ENCODE measurements around the gene ECHS1. TPM values are rescaled to one million over a fixed set of nuclear protein-coding genes. Genes with fewer than 3 reads are reported as not detected.

Gene ECHS1
- total RNA-seq, 2 experiments from 2014 or later = 46.2 to 48.3 TPM

DNA sequence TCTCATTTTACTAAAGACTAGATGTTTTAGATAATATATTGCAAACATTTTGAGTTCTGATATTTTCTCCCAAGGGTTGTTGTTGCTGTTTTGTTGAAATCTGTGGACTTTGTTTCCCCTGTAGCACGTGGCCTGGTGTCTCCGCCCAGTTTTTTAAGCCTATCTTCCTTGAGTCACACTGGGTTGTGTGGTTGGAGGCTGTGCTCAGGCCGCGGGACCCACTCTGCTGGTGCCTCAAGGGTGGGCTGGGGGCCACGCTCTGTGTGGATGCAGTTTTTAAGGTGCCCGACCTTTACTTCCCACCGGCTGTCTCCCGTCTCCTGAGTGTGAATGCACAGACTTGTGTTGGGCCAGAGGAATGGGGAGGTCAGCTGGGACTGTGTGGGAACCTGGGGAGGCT lies 30.2 kb downstream of the ECHS1 start:
- H3K27ac ChIP-seq (ENCODE audit: low read depth, low read length, poor library complexity, severe bottlenecking) = no peak overlapping the region
- no peaks in the 10 kb centered on the region for H3K36me3 ChIP-seq (ENCODE audit: insufficient read depth, low read length)
- no peaks in the 10 kb centered on the region; the same call in 1 of the 2 replicates for H3K9me3 ChIP-seq (ENCODE audit: low read length)
- H3K4me1 ChIP-seq (ENCODE audit: insufficient read depth, low read length, poor library complexity, severe bottlenecking) = no peaks in the 10 kb centered on the region
- no peaks in the 10 kb centered on the region for H4K20me1 ChIP-seq (ENCODE audit: insufficient read depth, low read length)
- H3K4me2 ChIP-seq (ENCODE audit: low read length) = no peak overlapping the region
- intact Hi-C loops (cut with micrococcal nuclease; ENCODE audit: unreplicated experiment) = no loop called here
- BruUV-seq (replicated peaks) = no TSS peak
- no peak overlapping the region for H2AFZ ChIP-seq (ENCODE audit: low read length)
- H3K79me2 ChIP-seq (ENCODE audit: insufficient read depth, low read depth, low read length) = no peaks in the 10 kb centered on the region
- DNase-seq (ENCODE audit: low spot score) = no peak
- TF ChIP-seq EZH2phosphoT487 (IDR thresholded peaks at IDR 0.05; ENCODE audit: borderline replicate concordance, low read depth, low read length) = no peak
- TF ChIP-seq, protein P1, sequence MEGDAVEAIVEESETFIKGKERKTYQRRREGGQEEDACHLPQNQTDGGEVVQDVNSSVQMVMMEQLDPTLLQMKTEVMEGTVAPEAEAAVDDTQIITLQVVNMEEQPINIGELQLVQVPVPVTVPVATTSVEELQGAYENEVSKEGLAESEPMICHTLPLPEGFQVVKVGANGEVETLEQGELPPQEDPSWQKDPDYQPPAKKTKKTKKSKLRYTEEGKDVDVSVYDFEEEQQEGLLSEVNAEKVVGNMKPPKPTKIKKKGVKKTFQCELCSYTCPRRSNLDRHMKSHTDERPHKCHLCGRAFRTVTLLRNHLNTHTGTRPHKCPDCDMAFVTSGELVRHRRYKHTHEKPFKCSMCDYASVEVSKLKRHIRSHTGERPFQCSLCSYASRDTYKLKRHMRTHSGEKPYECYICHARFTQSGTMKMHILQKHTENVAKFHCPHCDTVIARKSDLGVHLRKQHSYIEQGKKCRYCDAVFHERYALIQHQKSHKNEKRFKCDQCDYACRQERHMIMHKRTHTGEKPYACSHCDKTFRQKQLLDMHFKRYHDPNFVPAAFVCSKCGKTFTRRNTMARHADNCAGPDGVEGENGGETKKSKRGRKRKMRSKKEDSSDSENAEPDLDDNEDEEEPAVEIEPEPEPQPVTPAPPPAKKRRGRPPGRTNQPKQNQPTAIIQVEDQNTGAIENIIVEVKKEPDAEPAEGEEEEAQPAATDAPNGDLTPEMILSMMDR (conservative IDR thresholded peaks at IDR 0.05; ENCODE audit: low read length) = no peak
- POLR2A ChIA-PET = interaction anchor here (0.6 kb wide), 1 partner anchor 43 kb away, joined by 3 read pairs; no protein-coding TSS in a partner anchor
- CTCF ChIA-PET (ENCODE audit: unreplicated experiment) = no interaction called here
- H3K9me2 ChIP-seq (ENCODE audit: insufficient read depth, low read length) = no peaks in the 10 kb centered on the region
- no peak overlapping the region for H3K4me3 ChIP-seq (ENCODE audit: low read depth, low read length, poor library complexity, severe bottlenecking)

DNA sequence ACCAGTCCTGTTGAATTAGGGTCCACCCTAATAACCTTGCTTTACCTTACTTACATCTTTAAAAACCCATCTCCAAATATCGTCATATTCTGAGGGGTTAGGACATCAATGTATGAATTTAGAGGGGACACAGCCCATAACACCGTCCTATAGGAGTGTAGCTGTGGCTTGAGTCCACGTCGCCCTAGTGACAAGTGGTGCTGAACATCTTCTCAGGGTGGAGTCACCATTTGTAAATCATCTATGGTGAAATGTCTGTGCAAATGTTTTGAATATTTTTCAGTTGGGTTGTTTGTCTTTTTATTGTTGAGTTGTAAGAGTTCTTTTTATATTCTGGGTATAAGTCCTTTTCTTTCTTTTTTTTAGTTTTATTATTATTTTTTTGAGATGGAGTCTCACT lies 31.2 kb downstream of the ECHS1 start:
- Histone ChIP-seq H3K4me1 (ENCODE audit: insufficient read depth, low read length, poor library complexity, severe bottlenecking) (no peaks in the 10 kb centered on the region), H4K20me1 (ENCODE audit: insufficient read depth, low read length) (no peaks in the 10 kb centered on the region), H3K27ac (ENCODE audit: low read depth, low read length, poor library complexity, severe bottlenecking) (no peak overlapping the region), H3K4me2 (ENCODE audit: low read length) (no peak overlapping the region), H3K36me3 (ENCODE audit: insufficient read depth, low read length) (no peaks in the 10 kb centered on the region), H2AFZ (ENCODE audit: low read length) (no peak overlapping the region), H3K9me3 (ENCODE audit: low read length) (no peaks in the 10 kb centered on the region; the same call in 1 of the 2 replicates), H3K9me2 (ENCODE audit: insufficient read depth, low read length) (no peaks in the 10 kb centered on the region), H3K79me2 (ENCODE audit: insufficient read depth, low read depth, low read length) (no peaks in the 10 kb centered on the region), H3K4me3 (ENCODE audit: low read depth, low read length, poor library complexity, severe bottlenecking) (no peak overlapping the region)
- intact Hi-C loops (cut with micrococcal nuclease; ENCODE audit: unreplicated experiment) = no loop called here
- ChIA-PET POLR2A (no interaction called here), CTCF (ENCODE audit: unreplicated experiment) (no interaction called here)
- BruUV-seq (replicated peaks) = no TSS peak
- TF ChIP-seq, protein P1 (conservative IDR thresholded peaks at IDR 0.05; ENCODE audit: low read length) = no peak
- TF ChIP-seq EZH2phosphoT487 (IDR thresholded peaks at IDR 0.05; ENCODE audit: borderline replicate concordance, low read depth, low read length) = no peak
- no peak for DNase-seq (ENCODE audit: low spot score)

- Histone ChIP-seq H3K9me2 (ENCODE audit: insufficient read depth, low read length) (no peaks in the 10 kb centered on the region), H3K36me3 (ENCODE audit: insufficient read depth, low read length) (no peaks in the 10 kb centered on the region), H3K79me2 (ENCODE audit: insufficient read depth, low read depth, low read length) (no peaks in the 10 kb centered on the region), H4K20me1 (ENCODE audit: insufficient read depth, low read length) (no peaks in the 10 kb centered on the region), H3K27ac (ENCODE audit: low read depth, low read length, poor library complexity, severe bottlenecking) (no peak overlapping the region), H3K4me1 (ENCODE audit: insufficient read depth, low read length, poor library complexity, severe bottlenecking) (no peaks in the 10 kb centered on the region), H3K9me3 (ENCODE audit: low read length) (no peaks in the 10 kb centered on the region; the same call in 1 of the 2 replicates), H3K4me2 (ENCODE audit: low read length) (no peak overlapping the region), H2AFZ (ENCODE audit: low read length) (no peak overlapping the region), H3K4me3 (ENCODE audit: low read depth, low read length, poor library complexity, severe bottlenecking) (no peak overlapping the region)
- no peak for TF ChIP-seq EZH2phosphoT487 (IDR thresholded peaks at IDR 0.05; ENCODE audit: borderline replicate concordance, low read depth, low read length)
- TF ChIP-seq, protein P1 (conservative IDR thresholded peaks at IDR 0.05; ENCODE audit: low read length) = no peak
- no peak for DNase-seq (ENCODE audit: low spot score)
- ChIA-PET CTCF (ENCODE audit: unreplicated experiment) (no interaction called here), POLR2A (no interaction called here)
- intact Hi-C loops (cut with micrococcal nuclease; ENCODE audit: unreplicated experiment) = no loop called here
- BruUV-seq (replicated peaks) = no TSS peak
Measured at GRCh38 chr10:133339708-133340380, 33.3 kb downstream of the ECHS1 start.
